ENCODE results near the gene RAD51B. TPM values are rescaled to one million over a fixed set of nuclear protein-coding genes. Genes with fewer than 3 reads are reported as not detected.

The RAD51B gene
- total RNA-seq, 4 donors from 2014 or later = 19.6 to 39.7 (median 25.4) TPM

DNA sequence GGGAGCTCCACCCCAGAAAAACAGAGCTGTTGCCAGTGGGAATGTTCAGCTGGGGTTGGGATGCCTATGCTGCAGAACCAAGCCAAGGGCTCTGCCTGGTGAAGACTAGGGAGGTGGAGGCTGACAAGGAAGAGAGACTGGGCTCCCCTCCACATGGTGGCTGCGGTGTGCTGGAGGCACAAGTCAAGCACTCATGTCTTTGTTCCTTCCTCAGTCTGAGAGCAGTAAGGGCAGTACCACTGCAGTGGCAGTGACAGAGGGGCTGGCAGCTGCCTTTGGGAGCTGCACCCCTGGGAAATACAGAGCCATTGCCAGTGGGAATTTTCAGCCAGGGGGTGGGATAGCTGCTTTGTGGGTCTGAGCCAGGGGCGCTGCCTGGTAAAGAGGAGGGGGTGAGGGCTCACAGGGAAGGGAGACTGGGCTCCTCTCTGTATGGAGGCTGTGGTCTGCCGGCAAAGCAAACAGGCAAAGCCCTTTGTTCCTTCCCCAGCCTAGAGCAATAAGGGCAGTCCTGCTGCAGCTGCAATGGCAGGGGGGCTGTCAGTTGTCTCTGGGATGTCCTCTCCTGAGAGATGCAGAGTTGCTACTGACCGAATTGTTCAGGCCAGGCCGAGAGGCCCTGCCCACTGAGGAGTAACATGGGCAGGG is 255.9 kb downstream of the RAD51B start:
- H3K27ac ChIP-seq = peak overlapping the region; percentile 7
- WGBS = 97% methylated on average over 5 of the region's 5 CpGs
- no peaks in the 10 kb centered on the region for H3K27me3 ChIP-seq
- no peak for TF ChIP-seq EP300 (IDR thresholded peaks at IDR 0.05)
- TF ChIP-seq CTCF (IDR thresholded peaks at IDR 0.05) = no peak
- TF ChIP-seq POLR2AphosphoS5 (IDR thresholded peaks at IDR 0.05) = no peak
- no peak for TF ChIP-seq POLR2A (IDR thresholded peaks at IDR 0.05)
- H3K4me3 ChIP-seq = no peak overlapping the region
- no peak for DNase-seq (ENCODE audit: low spot score in 2 of 2)
- peaks cover 17% of the 10 kb centered on the region for H3K4me1 ChIP-seq
- H3K36me3 ChIP-seq = no peaks in the 10 kb centered on the region
- no peaks in the 10 kb centered on the region for H3K9me3 ChIP-seq

- no peaks in the 10 kb centered on the region for H3K36me3 ChIP-seq
- DNase-seq (ENCODE audit: low spot score in 2 of 2) = no peak
- H3K9me3 ChIP-seq = no peaks in the 10 kb centered on the region
- no peaks in the 10 kb centered on the region for H3K27me3 ChIP-seq
- TF ChIP-seq POLR2A (IDR thresholded peaks at IDR 0.05) (no peak), POLR2AphosphoS5 (IDR thresholded peaks at IDR 0.05) (no peak)
- H3K4me1 ChIP-seq = peaks cover 17% of the 10 kb centered on the region
- no peak overlapping the region for H3K4me3 ChIP-seq
- 58% methylated on average over 1 of the region's 1 CpG for WGBS
- H3K27ac ChIP-seq = no peak overlapping the region
These were observed 256.9 kb downstream of the RAD51B start for GRCh38 chr14:68076451-68076850.

DNA sequence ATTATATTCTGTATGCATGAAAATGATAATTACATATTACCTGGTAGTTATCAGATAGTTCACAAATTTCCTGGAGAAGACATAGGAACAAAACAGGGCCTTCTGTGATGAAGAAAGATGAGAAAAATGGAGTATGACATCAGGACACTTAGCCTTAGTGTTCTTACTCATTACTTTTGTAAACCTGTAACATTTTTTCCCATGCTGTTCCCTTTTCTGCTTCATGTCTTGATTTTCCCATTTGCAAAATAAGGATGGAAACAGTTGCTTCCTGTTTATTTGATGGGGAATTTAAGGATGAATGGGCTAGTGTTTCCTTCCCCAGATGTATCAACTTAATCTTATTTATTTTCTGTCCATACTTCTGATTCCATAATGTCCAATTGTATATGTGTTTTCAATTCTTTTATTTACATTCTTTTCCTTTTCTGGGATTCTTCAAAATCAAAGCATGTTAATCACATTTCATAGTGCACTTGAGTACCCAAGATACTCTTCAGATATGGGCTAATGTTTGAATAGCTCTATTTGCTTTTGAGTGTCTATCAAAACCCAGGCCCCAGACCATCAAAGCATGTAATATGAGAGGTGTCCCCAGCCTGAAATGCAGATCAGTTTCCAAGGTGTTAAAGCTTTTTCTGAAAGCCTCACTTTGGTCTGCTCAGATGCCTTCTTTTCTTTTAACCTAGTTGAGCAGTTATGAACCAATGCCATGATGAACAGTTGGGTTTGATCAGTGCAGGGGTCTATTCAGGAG is 260.5 kb downstream of the RAD51B start:
- Histone ChIP-seq H3K36me3 (no peaks in the 10 kb centered on the region), H3K4me1 (peaks cover 10% of the 10 kb centered on the region), H3K27me3 (no peaks in the 10 kb centered on the region), H3K4me3 (no peak overlapping the region), H3K27ac (no peak overlapping the region), H3K9me3 (no peaks in the 10 kb centered on the region)
- no peak for DNase-seq (ENCODE audit: low spot score in 2 of 2)
- no peak for TF ChIP-seq CTCF (IDR thresholded peaks at IDR 0.05)
- no peak for TF ChIP-seq EP300 (IDR thresholded peaks at IDR 0.05)
- no peak for TF ChIP-seq POLR2A (IDR thresholded peaks at IDR 0.05)

GRCh38 chr14:68081489-68081888 is 261.9 kb downstream of the RAD51B start:
- DNase-seq (ENCODE audit: low spot score in 2 of 2) = no peak
- Histone ChIP-seq H3K36me3 (no peaks in the 10 kb centered on the region), H3K27me3 (no peaks in the 10 kb centered on the region), H3K27ac (no peak overlapping the region), H3K4me1 (no peaks in the 10 kb centered on the region), H3K9me3 (no peaks in the 10 kb centered on the region), H3K4me3 (no peak overlapping the region)
- WGBS = 73% methylated on average over 5 of the region's 5 CpGs
- no peak for TF ChIP-seq POLR2AphosphoS5 (IDR thresholded peaks at IDR 0.05)
- no peak for TF ChIP-seq POLR2A (IDR thresholded peaks at IDR 0.05)
- TF ChIP-seq EP300 (IDR thresholded peaks at IDR 0.05) = no peak
- no peak for TF ChIP-seq CTCF (IDR thresholded peaks at IDR 0.05)

DNA sequence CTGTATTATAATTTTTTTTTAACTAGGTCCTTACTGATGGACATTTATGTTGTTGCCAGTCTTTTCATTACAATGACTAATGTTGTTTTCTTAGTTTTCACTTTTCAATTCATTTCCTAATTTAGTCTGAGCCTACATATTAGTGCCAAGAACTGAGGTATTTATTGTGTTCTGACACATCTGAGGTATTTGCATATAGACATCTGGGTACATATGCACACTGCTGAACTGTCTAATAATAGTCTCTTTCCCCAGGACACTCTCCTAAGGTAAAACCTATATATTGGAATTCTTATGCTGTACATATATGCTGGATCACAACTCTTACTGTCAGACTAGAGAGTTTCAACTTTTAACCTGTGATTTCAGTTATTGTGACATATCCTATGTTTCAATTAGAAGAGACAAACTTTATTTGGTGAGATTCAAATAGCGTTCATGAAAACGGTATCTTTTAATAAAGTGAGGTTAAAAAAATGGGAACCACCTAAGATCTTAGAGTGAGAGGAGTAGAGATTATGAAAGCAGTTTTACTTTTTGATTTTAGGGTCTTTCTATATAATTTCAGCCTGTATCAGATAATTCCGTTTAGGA is 263.2 kb downstream of the RAD51B start:
- Histone ChIP-seq H3K27ac (no peak overlapping the region), H3K4me1 (no peaks in the 10 kb centered on the region), H3K4me3 (no peak overlapping the region), H3K27me3 (no peaks in the 10 kb centered on the region), H3K9me3 (no peaks in the 10 kb centered on the region), H3K36me3 (no peaks in the 10 kb centered on the region)
- 70% methylated on average over 3 of the region's 3 CpGs for WGBS
- no peak for DNase-seq (ENCODE audit: low spot score in 2 of 2)
- TF ChIP-seq POLR2A (IDR thresholded peaks at IDR 0.05) = no peak
- TF ChIP-seq POLR2AphosphoS5 (IDR thresholded peaks at IDR 0.05) = no peak
- no peak for TF ChIP-seq EP300 (IDR thresholded peaks at IDR 0.05)
- TF ChIP-seq CTCF (IDR thresholded peaks at IDR 0.05) = no peak
